ENCODE measurements around the gene DCAF6.
"Not testable (repeated sequence)": the region's sequence is repeated elsewhere in the genome, so short reads cannot be mapped to it uniquely, and the experiment has no call there.

Gene DCAF6, protein sequence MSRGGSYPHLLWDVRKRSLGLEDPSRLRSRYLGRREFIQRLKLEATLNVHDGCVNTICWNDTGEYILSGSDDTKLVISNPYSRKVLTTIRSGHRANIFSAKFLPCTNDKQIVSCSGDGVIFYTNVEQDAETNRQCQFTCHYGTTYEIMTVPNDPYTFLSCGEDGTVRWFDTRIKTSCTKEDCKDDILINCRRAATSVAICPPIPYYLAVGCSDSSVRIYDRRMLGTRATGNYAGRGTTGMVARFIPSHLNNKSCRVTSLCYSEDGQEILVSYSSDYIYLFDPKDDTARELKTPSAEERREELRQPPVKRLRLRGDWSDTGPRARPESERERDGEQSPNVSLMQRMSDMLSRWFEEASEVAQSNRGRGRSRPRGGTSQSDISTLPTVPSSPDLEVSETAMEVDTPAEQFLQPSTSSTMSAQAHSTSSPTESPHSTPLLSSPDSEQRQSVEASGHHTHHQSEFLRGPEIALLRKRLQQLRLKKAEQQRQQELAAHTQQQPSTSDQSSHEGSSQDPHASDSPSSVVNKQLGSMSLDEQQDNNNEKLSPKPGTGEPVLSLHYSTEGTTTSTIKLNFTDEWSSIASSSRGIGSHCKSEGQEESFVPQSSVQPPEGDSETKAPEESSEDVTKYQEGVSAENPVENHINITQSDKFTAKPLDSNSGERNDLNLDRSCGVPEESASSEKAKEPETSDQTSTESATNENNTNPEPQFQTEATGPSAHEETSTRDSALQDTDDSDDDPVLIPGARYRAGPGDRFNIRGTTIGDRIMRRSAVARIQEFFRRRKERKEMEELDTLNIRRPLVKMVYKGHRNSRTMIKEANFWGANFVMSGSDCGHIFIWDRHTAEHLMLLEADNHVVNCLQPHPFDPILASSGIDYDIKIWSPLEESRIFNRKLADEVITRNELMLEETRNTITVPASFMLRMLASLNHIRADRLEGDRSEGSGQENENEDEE

DNA sequence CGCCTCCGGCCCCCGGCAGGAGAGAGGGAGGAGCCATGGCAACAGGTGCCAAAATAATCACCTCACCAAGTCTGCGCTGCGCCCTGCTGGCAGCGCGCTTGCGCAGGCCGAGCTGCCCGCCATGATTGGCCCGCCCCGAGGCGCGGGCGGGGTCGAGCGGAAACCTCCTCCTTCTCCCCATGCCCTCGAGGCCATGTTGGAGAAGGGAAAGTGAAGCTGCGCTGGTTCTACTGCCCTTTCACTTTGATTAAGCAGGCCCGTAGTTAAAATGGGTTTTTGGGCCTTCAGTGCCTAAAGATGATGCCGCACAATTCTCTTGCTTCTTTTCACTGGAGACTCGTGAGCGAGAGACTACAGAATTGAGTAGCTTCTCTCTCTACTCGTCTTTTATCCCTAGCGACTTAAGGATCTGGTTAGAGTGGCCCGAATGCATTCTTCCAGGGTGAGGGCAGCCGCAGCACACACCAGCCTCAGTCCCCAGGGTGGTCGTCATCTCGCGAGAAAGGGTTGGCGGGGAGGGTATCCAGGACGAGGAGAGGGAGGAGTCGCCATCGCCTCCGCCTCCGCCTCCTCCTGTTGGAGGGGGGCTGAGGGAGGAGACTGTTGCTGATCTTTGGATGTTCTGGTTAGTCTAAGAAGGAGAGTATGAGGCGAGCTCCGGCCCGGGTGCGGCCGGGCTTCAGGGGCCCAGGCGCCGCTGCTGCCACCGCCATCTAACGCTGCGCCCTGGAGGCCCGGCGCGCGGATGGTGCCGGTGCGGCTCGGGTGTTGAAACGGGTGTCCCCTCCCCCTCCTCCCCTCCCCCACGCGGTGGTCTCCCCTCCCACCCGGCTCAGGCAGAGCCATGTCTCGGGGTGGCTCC, at the start of gene DCAF6:
TSS of gene DCAF6 (plus strand) at position 616 of the 862 bp plus-strand sequence. CDS start at position 845, 229 bp downstream.
- peak; percentile 94 for DNase-seq

DNA sequence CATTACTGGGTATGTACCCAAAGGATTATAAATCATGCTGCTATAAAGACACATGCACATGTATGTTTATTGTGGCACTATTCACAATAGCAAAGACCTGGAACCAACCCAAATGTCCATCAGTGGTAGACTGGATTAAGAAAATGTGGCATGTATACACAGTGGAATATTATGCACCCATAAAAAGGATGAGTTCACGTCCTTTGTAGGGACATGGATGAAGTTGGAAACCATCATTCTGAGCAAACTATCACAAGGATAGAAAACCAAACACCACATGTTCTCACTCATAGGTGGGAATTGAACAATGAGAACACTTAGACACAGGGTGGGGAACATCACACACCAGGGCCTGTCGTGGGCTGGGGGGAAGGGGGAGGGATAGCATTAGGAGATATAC, 49.3 kb upstream of the DCAF6 start:
- not testable (repeated sequence) for DNase-seq

DNA sequence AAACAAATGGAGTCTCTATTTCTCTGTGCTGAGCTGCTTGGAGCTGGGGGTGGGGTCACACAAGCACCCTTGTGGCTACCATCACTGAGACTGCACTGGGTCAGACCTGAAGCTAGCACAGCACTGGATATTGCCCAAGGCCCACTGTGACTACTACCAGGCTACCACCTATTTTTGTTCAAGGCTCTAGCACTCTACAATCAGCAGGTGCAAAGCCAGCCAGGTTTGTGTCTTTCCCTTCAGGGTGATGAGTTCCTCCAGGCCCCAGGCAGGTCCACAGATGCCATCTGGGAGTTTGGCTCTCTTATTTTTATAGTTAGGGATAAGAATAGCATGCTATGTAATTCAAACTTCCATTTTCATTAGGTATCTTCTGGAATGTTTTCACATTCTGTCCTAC, 46.1 kb upstream of the DCAF6 start:
- DNase-seq, result no peak

DNA sequence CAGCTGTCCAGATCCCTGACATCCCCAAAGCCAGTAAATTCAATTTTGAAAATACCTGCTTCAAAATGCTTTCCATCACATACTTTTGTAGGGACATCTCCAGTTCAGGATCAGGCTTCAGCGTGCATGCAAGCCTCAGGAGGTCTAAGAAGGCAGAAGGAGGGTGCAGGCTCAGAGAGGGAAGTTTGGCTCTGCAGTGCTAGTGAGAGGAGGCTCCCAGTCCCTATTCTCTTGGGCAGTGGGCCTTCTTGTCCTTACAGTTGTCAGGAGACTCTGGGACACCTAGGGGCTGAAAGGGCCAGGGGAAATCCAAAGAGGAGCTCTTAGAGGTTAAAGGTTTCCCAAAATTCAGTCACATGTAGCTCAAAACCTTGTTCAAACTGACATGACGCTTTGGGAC, 42.7 kb upstream of the DCAF6 start:
- DNase-seq, result no peak

DNA sequence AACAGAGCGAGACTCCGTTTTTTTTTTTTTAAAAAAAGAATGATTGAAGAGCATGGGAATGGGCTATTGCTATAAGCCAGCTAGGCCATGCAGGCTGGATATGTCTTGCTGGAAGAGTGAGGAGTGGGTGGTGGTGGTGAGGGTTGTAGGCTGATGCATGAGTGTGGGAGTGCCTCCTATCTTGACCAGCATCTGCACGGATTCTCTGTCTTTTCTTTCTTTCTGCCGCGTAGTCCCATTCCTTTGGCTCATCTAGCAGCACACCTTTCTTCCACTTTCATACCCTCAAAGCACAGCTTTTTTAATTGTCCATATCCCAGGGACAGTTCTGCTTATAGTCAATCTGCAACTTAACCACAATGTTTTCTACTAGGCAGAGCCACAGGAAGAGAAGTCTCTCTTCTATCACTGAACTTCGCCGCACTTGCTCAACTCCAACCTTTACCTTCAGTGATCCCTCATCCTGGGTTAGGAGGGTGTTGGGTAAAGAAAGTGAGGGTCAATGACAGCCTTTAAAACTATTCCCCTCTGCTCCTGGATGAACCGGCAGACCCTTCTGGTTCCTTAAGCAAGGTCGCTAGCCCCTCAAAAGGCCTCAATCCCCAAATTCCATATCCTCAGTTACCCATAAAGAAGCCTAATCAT, 37.8 kb upstream of the DCAF6 start:
- DNase-seq, result no peak

DNA sequence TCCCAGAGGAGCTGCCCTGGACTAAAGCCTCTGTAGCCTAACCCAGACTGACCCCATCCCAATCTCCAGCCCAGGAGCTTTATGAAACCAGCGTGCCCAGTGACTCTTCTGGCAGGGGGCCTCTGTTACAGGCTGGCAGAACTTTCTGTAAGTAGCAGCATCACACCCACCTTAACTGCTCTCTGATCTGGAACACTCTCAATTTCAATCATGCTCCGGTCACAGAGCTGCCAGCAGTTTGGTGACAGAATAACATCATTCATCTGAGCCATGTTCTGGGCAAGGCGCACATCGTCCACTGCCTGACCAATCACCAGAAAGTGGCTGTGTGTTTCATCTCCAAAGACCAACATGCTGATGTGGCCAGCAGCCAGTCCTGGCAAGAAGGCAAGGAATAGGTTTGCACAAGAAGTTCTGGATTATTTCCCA, 37.2 kb upstream of the DCAF6 start:
- no peak for DNase-seq

DNA sequence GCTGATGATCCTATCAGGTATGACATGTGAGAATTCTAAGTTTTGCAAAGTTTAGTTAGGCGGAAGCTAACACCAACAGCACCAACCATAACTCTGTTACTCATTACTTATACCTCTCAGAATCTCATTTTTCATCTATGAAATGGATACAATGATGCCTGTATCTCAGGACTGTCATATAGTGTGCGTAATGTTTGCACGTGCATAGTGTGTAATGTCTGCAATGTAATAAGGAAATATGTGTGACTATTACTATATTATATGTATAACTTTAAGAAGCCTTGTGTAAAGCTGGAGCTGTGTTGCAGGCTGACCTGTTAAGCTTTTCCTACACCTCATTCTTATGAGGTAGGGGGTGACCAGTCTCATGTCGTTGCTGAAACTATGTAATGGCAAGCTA, 35.6 kb upstream of the DCAF6 start:
- DNase-seq, result no peak

DNA sequence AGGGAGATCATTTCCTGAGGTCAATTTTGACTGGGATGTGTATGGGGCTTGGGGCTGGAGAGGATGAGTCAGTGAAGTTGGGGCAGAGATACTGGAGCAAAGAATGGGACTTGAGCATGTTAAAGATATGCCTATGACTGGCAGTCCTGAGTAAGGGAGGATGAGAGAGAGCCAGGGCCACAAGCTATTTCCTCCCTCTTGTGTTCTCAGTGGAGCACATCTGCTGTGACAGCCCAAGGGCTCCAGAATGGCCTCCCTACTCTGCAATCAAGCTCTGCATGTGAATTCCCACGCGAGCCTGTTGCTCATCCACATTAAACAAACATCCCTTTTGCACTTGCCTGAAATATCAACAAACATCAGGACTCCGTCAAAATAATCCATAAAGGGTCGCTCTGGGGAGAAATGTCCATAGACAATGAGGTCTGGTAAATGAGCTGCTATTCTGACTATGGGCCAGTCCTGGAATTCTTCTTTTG, 31.8 kb upstream of the DCAF6 start:
- DNase-seq, result no peak

DNA sequence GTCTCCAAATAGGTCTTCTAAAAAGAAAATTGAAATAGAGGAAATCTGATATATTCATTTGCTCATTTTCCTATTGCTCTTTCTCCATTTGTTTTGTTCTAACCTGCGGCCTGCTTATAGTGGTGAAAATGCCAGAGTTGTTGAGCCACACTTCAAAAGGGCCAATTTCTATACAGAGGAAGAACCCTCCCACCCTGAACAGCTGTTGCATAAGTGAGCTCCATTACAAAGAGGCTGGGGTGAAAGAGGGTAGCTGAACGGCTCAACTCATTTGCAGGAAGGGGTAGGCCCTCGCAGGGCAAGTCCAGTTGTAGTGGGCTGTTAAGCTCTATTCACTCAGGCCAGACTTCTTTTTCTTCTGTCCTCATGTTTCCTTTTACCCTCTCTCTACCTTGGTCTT, 31.3 kb upstream of the DCAF6 start:
- DNase-seq, result no peak

DNA sequence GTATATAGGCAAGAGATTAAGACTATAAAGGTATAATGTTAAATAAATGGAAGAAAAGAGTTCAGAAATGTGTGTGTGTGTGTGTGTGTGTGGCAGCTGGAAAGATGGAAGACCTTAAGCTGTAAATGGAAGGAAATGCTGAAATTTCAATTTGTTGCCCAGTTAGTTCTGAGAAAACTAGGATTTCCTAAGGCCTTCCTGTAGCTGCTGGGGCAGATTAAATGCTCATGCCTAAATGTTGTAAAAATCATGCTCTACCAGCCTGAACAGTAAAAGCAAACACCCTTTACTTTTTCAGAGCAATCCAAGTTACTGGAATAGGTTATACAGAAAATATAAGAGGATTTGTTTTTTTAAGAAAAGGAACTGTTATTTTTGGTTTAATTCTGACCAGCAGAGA, 30.8 kb upstream of the DCAF6 start:
- DNase-seq, result no peak

DNA sequence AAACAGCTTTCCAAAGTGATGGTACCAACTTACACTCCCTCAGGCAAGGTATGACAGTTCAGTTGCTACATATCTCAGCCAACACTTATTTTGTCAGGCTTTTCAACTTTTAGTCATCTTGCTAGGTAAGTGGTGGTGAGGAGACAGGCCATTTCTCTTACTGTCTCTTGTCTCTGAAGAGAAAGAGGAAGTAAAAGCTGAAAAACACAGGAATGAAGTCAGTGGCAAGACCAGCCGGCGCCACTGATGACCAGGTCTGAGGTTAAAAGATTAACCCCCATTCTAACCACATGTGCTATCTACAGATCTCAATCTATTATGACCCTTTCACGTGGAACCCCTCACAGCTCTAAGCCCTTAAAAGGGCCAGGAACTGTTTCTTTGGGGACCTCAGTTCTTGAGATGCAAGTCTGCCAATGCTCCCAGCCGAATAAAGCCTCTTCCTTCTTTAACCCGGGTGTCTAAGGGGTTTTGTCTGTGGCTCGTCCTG, 26.7 kb upstream of the DCAF6 start:
- no peak for DNase-seq

DNA sequence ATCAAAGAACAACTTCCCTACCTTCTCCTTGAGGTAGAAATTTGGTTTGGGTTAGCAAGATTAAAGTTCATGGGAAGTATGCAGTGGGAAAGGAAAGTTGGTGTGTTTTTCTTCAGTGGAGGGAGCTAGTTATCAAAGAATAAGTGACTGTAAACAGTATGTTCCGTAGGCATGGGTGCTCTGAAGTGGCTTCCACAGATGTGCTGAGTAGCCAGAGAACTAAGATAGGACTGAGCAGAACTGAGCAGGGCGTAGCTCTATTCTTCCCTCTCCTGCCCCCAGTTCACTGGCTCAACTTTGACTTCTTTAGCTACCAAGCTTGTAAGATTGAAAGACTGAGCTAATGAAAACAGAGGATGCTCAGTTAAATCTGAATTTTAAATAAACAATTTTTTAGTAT, 26.0 kb upstream of the DCAF6 start:
- no peak for DNase-seq

DNA sequence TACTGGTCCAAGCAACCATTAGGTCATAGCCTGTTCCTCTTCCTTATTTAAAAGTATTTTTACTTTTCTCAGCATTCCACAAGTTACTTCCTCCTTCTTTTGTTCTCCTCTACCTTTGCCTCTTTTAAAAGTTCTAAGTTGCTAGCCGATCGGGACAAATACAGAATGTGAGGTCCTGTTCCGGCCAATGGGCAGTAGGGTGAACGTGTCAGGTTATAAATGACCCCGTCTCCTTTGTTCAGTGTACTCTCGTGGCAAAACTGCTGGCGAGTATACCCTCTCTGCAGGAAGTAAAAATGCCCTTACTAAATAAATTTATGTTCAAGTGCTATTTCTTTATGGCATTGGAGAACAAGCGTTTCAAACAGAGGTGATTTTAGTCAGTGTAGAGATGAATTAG, 25.1 kb upstream of the DCAF6 start:
- DNase-seq, result no peak

DNA sequence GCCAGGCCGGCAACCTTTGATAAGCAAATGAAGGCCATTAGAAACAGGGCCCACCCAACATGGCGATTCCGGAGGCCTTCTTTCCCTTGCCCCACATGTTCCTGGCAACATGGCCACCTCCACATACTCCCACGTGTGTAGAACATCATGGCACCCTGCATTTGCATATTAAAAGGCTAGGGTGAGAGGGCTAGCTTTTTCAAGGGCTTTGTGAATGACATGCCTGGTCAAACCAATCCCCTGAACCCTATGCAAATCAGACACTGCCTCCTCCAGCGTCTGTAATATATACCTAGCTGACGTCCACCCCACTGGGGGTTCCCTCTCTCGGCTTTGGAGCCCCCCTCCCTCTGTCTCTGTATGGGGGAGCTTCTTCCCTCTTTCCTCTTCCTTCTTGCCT, 24.2 kb upstream of the DCAF6 start:
- no peak for DNase-seq

DNA sequence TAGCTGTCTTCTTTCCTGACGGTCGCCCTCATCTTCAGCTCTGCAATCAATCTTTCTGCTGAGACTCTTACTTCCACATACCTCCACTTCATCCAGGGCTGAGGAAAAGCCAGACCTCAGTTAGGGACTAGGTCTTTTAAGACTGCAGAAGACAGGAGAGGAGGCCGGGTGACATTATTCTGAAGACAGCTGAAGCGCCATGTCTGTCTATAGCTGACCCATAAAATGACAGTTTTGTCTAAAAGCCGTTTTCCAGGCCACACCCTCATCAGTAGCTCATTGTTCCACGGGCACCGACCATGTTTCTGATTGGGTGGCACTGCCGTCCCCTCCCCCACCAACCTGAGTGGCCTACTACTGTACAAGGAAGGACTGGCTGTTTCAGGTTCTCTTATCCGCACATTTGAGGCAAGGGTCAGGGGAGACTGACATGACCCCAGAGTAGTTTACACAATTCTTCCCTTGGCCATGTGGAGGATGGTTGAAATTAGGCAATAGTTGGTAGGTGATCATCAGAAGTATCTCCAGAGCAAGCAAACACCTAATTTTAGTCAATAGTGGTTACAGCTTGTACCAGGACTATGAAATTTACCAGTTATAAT, 22.5 kb upstream of the DCAF6 start, which contains the start of gene ADCY10:
TSS of gene ADCY10 (minus strand) at position 240 of the 602 bp plus-strand sequence. CDS start 8,994 bp downstream, outside the sequence.
- no peak for DNase-seq

DNA sequence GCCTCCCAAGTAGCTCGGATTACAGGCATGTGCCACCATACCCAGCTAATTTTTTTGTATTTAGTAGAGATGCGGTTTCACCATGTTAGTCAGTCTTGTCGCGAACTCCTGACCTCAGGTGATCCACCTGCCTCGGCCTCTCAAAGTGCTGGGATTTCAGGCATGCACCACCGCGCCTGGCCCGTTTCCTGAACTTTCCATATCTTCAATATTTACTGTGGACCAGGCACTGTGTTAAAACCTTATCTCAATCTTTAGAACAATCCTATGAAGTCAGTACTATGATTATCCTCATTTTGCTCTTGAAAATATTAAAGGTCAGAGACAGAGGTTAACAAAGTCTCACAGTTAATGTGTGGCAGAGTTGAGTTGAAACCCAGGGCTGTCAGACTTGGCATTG, 20.9 kb upstream of the DCAF6 start:
- DNase-seq, result no peak

DNA sequence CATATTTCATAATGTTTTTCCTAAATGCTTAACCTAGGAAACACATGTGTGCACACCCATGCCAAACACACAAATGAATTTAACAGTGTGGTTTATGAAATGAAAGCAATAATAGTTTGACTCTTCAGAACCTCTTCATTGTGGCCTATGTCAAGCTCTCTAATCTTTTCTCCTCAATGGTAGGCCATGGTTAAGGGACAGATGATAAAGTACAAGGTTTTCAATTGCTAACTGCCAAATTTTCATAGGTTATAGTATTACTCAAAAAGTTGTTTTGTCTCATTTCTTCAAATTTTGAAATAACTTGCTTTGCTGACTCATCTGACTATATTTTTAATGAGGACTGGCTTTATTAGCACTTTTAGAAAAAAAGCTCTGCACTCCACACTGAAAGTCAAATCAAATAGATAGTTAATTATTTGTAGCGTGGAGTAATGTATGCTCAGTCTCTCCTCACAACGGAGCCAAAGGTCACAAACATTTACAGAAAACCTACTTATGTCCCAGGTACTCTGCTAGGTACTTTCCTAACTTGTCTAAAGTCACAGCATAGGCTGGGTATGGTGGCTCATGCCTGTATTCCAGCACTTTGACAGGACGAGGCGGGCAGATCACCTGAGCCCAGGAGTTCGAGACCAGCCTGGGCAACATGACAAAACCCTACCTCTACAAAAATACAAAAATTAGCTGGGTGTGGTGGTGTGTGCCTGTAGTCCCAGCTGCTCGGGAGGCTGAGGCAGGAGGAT, 19.5 kb upstream of the DCAF6 start:
- no peak for DNase-seq

DNA sequence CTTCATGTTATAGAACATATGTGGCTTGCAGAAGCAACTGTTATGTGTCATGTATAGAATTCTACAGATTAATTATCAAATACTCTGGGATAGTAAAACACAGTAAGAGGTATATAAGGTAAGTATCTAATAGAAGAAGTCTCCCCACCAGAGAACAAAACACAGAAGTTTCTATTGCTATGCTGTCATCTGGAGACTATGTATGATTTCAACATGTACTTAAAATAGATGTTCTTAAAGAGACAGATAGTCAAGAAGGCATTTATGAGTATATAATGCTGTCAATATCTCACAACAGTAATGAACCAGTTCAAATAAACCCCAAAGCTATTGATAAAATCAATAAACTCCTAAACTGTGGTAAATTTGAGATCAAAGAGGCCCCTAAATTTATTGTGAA, 14.5 kb upstream of the DCAF6 start:
- no peak for DNase-seq

DNA sequence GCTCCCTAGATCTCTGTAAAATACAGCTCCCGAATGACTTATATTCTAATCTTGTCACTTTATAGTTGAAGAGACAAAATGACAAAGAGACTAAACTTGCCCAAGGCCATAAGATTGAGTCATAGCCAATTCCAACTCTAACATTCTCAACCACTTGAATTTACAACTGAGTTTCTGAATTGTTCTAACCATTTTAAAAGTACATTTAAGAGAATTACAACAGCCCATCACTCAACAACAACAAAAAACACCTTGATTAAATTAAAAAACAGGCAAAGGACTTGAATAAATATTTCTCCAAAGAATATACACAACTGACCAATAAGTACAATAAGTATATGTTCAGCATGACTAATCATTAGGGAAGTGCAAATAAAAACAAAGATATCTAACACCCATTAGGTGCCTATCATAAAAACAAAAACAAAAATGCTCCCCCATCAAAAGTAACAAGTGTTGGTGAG, 13.8 kb upstream of the DCAF6 start:
- DNase-seq, result no peak

DNA sequence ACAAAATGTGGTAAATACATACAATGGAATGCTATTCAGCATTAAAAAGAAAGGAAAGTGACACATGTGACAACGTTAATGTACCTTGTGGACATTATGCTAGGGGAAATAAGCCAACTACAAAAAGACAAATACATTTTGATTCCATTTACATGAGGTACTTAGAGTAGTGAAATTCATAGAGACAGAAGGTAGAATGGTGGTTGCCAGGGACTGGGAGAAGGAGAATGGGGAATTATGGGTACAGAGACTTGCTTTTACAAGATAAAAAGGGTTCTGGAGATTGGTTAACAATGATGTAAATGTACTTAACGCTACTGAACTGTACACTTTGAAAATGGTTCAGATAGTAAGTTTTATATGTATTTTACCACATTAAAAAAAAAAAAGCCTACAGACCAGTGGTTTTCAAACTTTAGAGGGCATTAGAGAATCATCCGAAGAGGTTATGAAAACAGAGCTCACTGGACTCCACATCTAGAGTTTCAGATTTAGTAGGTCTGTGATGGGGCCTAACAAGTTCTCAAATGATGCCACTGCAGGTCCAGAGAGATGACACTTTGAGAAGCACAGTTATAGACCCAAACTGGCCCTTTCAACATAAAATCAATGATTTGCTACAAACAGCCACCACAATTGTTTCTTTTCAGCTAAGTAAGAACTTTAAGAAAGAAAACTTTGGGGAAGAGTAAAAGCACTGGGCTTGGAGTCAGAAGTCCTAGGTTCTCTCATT, 13.0 kb upstream of the DCAF6 start:
- no peak for DNase-seq
